ENCODE data around the gene TP53I3. TPM values are rescaled to one million over a fixed set of nuclear protein-coding genes. Genes with fewer than 3 reads are reported as not detected.

Gene TP53I3
- total RNA-seq, 1 experiment from 2014 or later = 34.1 TPM

- H3K27me3 ChIP-seq (ENCODE audit: control insufficient read depth, insufficient read depth, low read length) = no peaks in the 10 kb centered on the region
- peak overlapping the region; percentile 75 for H3K4me3 ChIP-seq (ENCODE audit: insufficient read depth, low read depth, low read length)
- DNase-seq = no peak
- H3K36me3 ChIP-seq (replicated peaks; ENCODE audit: control insufficient read depth, insufficient read depth, low read length) = peaks cover 15% of the 10 kb centered on the region
These were observed 1.7 kb downstream of the TP53I3 start for GRCh38 chr2:24082787-24083566.

GRCh38 chr2:24080701-24081100 is 3.9 kb downstream of the TP53I3 start:
- peaks cover 15% of the 10 kb centered on the region for H3K36me3 ChIP-seq (replicated peaks; ENCODE audit: control insufficient read depth, insufficient read depth, low read length)

DNA sequence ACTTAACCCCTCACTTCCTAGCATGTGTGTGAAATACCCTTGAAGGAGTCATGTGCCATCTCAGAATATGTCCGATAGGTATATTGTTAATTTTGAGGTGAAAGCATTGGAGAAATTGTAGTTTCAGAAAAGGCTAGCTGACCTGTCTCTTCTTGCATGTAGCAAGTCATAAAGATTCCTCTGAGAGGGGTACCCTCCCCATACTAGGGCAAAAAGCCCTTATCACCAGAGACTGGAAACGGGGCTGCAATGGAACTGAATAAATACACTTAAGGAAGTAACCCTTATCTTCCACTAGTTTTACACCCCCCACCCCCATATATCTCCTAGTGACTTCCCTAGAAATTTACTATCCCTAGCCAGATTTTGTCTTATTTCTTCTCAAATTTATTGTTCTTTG is 6.8 kb downstream of the TP53I3 start:
- H3K4me3 ChIP-seq (ENCODE audit: insufficient read depth, low read depth, low read length) = peak overlapping the region; percentile 79; the same call in 1 of the 2 replicates
- H3K36me3 ChIP-seq (replicated peaks; ENCODE audit: control insufficient read depth, insufficient read depth, low read length) = peaks cover 17% of the 10 kb centered on the region
- no peaks in the 10 kb centered on the region for H3K27me3 ChIP-seq (ENCODE audit: control insufficient read depth, insufficient read depth, low read length)
- DNase-seq = no peak

More at GRCh38 chr2:24080701-24081100, 3.9 kb downstream of the TP53I3 start:
- no peak for DNase-seq
- H3K27me3 ChIP-seq (ENCODE audit: control insufficient read depth, insufficient read depth, low read length) = no peaks in the 10 kb centered on the region
- H3K4me3 ChIP-seq (ENCODE audit: insufficient read depth, low read depth, low read length) = no peak overlapping the region

DNA sequence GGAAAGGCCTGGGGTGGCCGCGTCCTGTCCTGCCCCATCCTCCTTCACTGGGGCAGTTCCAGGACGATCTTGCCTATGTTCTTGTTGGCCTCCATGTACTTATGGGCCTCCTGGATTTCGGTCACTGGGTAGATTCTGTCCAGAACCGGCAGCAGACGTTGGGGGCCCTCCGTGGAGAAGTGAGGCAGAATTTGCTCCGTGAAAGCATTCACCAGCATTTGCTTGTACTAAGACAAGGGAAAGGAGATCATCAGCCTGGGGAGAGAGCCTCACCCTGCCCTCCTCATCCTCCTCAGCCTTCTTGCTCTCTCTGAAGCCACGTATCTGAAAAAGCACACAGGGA is 7.1 kb downstream of the TP53I3 start:
- Histone ChIP-seq H3K36me3 (replicated peaks; ENCODE audit: control insufficient read depth, insufficient read depth, low read length) (peaks cover 15% of the 10 kb centered on the region), H3K27me3 (ENCODE audit: control insufficient read depth, insufficient read depth, low read length) (no peaks in the 10 kb centered on the region)
- DNase-seq = no peak

GRCh38 chr2:24076849-24077534 is 7.6 kb downstream of the TP53I3 start:
- Histone ChIP-seq H3K27me3 (ENCODE audit: control insufficient read depth, insufficient read depth, low read length) (no peaks in the 10 kb centered on the region), H3K36me3 (replicated peaks; ENCODE audit: control insufficient read depth, insufficient read depth, low read length) (peaks cover 10% of the 10 kb centered on the region), H3K4me3 (ENCODE audit: insufficient read depth, low read depth, low read length) (peak overlapping the region; percentile 79)
- DNase-seq = no peak

More for the DNA sequence above, 7.1 kb downstream of the TP53I3 start:
- peak overlapping the region; percentile 79 for H3K4me3 ChIP-seq (ENCODE audit: insufficient read depth, low read depth, low read length)

DNA sequence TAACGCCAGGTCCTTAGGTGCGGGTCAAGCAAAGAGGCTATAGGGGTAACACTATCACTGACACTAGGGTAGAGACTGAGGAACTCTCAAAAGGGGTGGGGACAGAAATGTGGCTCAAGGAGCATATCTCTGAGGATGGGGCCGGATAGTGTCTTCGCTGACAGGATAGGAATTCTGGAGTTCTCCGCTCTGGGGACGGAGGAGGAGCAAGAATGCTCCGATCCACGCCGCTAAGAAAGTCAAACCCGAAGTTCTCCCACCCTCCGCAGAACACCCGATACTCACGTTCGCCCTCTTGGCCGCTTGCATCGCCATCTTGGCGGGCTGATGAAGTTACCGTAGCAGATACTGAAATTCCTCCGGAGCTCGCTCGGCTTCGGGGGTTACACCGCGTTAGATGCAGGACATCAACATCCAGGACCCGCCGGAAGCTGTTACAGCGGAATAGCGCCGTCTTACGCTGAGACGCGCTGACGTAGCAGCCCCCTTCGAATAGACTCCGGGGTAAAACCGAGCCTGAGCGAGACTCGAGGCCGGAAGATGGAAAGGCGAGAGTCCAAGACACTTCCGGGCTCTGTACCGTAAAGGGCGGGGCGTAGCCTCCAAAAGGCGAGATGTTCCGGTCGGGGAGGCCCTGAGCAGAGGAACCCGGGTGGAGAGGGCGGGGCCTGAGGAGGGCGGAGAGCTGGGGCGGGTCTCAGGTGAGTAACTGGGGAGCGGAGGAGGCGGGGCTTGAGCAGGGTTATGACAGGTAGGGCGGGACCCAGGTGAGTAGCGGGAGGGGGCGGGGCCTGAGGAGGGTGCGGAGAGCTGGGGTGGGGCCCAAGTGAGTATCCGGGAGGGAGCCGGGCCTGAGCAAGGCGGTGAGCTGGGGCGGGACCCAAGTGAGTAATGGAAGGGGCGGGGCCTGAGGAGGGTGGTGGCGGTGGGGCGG is 8.5 kb downstream of the TP53I3 start, which contains the start of gene SF3B6:
Gene SF3B6, minus strand, starts transcription at position 412 of the 934 bp plus-strand sequence. Its CDS starts 97 bp downstream, at position 315.
- Histone ChIP-seq H3K27me3 (ENCODE audit: control insufficient read depth, insufficient read depth, low read length) (no peaks in the 10 kb centered on the region), H3K4me3 (ENCODE audit: insufficient read depth, low read depth, low read length) (peak within 1 kb of the TSS; percentile 79), H3K36me3 (replicated peaks; ENCODE audit: control insufficient read depth, insufficient read depth, low read length) (peaks cover 9% of the 10 kb centered on the region)
- peak; percentile 97 for DNase-seq

DNA sequence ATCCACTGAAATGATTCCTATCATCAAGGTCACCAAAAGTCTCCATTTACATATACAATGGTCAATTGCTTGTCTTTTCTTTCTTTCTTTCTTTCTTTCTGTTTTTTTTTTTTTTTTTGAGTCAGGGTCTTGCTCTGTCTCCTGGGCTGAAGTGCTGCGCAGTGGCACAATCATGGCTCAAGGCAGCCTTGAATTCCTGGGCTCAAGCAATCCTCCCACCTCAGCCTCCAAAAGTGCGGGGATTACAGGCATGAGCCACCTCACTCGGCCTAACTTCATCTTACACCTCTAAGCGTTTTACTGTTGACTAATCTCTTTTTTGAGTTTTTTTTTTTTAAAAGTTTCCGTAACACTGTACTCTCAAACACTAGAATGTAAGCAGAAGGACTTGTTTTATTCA is 9.4 kb downstream of the TP53I3 start:
- H3K36me3 ChIP-seq (replicated peaks; ENCODE audit: control insufficient read depth, insufficient read depth, low read length) = peaks cover 6% of the 10 kb centered on the region
- H3K27me3 ChIP-seq (ENCODE audit: control insufficient read depth, insufficient read depth, low read length) = no peaks in the 10 kb centered on the region
- DNase-seq = no peak
- peak overlapping the region; percentile 77 for H3K4me3 ChIP-seq (ENCODE audit: insufficient read depth, low read depth, low read length)

- H3K27me3 ChIP-seq (ENCODE audit: control insufficient read depth, insufficient read depth, low read length) = no peaks in the 10 kb centered on the region
- no peak overlapping the region for H3K4me3 ChIP-seq (ENCODE audit: insufficient read depth, low read depth, low read length)
- H3K36me3 ChIP-seq (replicated peaks; ENCODE audit: control insufficient read depth, insufficient read depth, low read length) = peaks cover 12% of the 10 kb centered on the region
- DNase-seq = no peak
These were observed 10.8 kb downstream of the TP53I3 start for GRCh38 chr2:24073816-24074215.

DNA sequence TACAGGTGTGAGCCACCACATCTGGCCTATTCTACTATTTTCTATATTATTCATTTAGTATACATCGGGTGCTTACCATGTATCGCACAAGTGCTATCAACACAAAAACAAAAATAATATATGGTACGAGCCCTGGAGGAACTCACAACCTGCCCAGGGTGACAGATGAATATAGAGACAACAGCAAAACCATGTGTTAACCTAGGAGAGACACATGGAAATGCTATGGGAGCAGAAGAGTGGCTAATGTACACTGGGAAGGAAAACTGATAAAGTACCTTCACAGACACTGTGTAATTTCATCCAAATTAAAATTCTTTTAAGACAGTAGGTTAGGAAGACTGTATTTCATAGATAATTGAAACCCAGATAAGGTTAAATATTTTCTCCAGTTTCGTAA is 12.4 kb downstream of the TP53I3 start:
- no peak for DNase-seq
- Histone ChIP-seq H3K4me3 (ENCODE audit: insufficient read depth, low read depth, low read length) (no peak overlapping the region), H3K36me3 (replicated peaks; ENCODE audit: control insufficient read depth, insufficient read depth, low read length) (peaks cover 16% of the 10 kb centered on the region), H3K27me3 (ENCODE audit: control insufficient read depth, insufficient read depth, low read length) (no peaks in the 10 kb centered on the region)

DNA sequence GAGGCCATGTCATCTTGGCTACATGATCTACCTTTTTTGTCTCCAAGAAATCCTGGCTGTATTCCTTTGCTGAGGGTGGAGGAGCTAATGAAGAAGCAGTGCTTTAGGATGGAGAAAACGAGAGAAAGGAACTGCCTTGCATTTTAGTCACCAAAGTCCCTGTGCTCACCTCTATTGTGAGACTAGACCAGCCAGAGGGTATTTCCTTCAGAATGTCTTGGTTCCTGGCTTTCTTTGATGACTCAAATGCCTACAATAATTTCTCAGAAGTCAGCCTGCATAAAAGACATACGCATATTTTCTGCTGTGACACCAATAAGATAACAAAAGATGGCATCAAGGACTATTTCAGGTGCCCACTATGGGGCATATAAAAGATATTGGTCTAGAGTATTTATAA is 19.3 kb downstream of the TP53I3 start:
- H3K4me3 ChIP-seq (ENCODE audit: insufficient read depth, low read depth, low read length) = no peak overlapping the region
- no peak for DNase-seq
- H3K36me3 ChIP-seq (replicated peaks; ENCODE audit: control insufficient read depth, insufficient read depth, low read length) = peaks cover 23% of the 10 kb centered on the region
- H3K27me3 ChIP-seq (ENCODE audit: control insufficient read depth, insufficient read depth, low read length) = no peaks in the 10 kb centered on the region

GRCh38 chr2:24058564-24059271 is 25.9 kb downstream of the TP53I3 start:
- peaks cover 10% of the 10 kb centered on the region for H3K36me3 ChIP-seq (replicated peaks; ENCODE audit: control insufficient read depth, insufficient read depth, low read length)
- no peak overlapping the region for H3K4me3 ChIP-seq (ENCODE audit: insufficient read depth, low read depth, low read length)
- H3K27me3 ChIP-seq (ENCODE audit: control insufficient read depth, insufficient read depth, low read length) = no peaks in the 10 kb centered on the region
- no peak for DNase-seq

DNA sequence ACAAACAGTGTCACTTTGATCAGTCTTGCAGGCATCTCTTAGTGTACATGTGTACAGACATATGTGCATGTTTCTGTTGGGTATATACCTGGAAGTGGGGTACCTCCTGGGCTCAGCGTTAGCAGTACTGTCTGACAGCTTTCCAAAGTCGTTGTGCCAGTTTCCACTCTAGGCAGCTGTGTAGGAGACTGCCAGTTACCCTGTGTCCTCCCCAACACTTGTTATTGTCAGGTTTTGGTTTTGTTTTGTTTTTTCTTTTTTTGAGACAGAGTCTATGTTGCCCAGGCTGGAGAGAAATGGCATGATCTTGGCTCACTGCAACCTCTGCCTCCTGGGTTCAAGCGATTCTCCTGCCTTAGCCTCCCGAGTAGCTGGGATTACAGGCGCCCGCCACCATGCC is 28.9 kb downstream of the TP53I3 start:
- Histone ChIP-seq H3K4me3 (ENCODE audit: insufficient read depth, low read depth, low read length) (no peak overlapping the region), H3K27me3 (ENCODE audit: control insufficient read depth, insufficient read depth, low read length) (peaks cover under 1% of the 10 kb centered on the region; the same call in 1 of the 2 replicates), H3K36me3 (replicated peaks; ENCODE audit: control insufficient read depth, insufficient read depth, low read length) (peaks cover 5% of the 10 kb centered on the region)
- no peak for DNase-seq

GRCh38 chr2:24054366-24055010 is 30.1 kb downstream of the TP53I3 start:
- Histone ChIP-seq H3K27me3 (ENCODE audit: control insufficient read depth, insufficient read depth, low read length) (peaks cover 10% of the 10 kb centered on the region; the same call in 1 of the 2 replicates), H3K36me3 (replicated peaks; ENCODE audit: control insufficient read depth, insufficient read depth, low read length) (peaks cover 3% of the 10 kb centered on the region; the same call in 1 of the 2 replicates), H3K4me3 (ENCODE audit: insufficient read depth, low read depth, low read length) (no peak overlapping the region)
- no peak for DNase-seq
